CD4-positive, alpha-beta memory T cell (primary cell): ENCODE measurements around the gene CDKN1C. TPM values are rescaled to one million over a fixed set of nuclear protein-coding genes. Genes with fewer than 3 reads are reported as not detected.
A peak's percentile ranks its signal among the peaks of the same experiment; 100 is the strongest.

Source experiments
- CTCF ChIA-PET: fragments of 350-600 bp; sonication (Branson Sonifier 250); formaldehyde crosslinking; loops from one replicate; lab custom pipeline; 2021; ENCODE audit warnings: inconsistent platforms; ENCODE audit not compliant: partially characterized antibody; lab: Charles Lee
- POLR2A ChIA-PET: fragments of 350-600 bp; sonication (Branson Sonifier 250); formaldehyde crosslinking; loops from one replicate; lab custom pipeline; 2021; ENCODE audit not compliant: partially characterized antibody; lab: Charles Lee
- DNase-seq, 5 donors: peaks; one replicate each; pipeline versions ENCODE4 v3.0.0 to v3.0.0-alpha.2; 2020 to 2022; ENCODE audit warnings: mixed read lengths in 1 of 5
- H3K27ac ChIP-seq: one replicate; pipeline ENCODE4 v1.7.0; 2013; ENCODE audit warnings: low read depth, low read length
- H3K27me3 ChIP-seq: 2 replicates; pipeline ENCODE4 v1.7.0; 2013; ENCODE audit warnings: mild to moderate bottlenecking, low read length, moderate library complexity; ENCODE audit not compliant: insufficient read depth
- H3K36me3 ChIP-seq: 2 replicates; pipeline ENCODE4 v1.7.0; 2013; ENCODE audit warnings: mild to moderate bottlenecking, low read length, moderate library complexity; ENCODE audit not compliant: insufficient read depth
- H3K4me1 ChIP-seq: 2 replicates; pipeline ENCODE4 v1.7.0; 2013; ENCODE audit warnings: mild to moderate bottlenecking, low read length, moderate library complexity; ENCODE audit not compliant: insufficient read depth
- H3K4me3 ChIP-seq, 2 donors: one replicate each; pipeline ENCODE4 v1.7.0; 2013; ENCODE audit warnings: low read length in 2 of 2, mild to moderate bottlenecking in 1 of 2
- H3K9me3 ChIP-seq, 2 donors: one replicate each; pipeline ENCODE4 v1.7.0; 2013; ENCODE audit warnings: low read length in 2 of 2, control low read depth in 1 of 2; ENCODE audit not compliant: control insufficient read depth in 1 of 2
- H3K27ac Mint-ChIP-seq, 7 donors: one replicate each; pipeline ENCODE4 v1.8.0; 2020 to 2021; ENCODE audit warnings: mixed read lengths in 7 of 7, mild to moderate bottlenecking in 6 of 7, inconsistent platforms in 3 of 7, moderate library complexity in 3 of 7
- H3K27me3 Mint-ChIP-seq, 2 donors: one replicate each; pipeline ENCODE4 v1.8.0; 2020 to 2021; ENCODE audit warnings: mixed read lengths in 2 of 2
- H3K36me3 Mint-ChIP-seq, 2 donors: one replicate each; pipeline ENCODE4 v1.8.0; 2020 to 2021; ENCODE audit warnings: mixed read lengths in 2 of 2, inconsistent platforms in 1 of 2, mild to moderate bottlenecking in 1 of 2
- H3K4me1 Mint-ChIP-seq, 4 donors: one replicate each; pipeline ENCODE4 v1.8.0; 2020 to 2021; ENCODE audit warnings: mixed read lengths in 4 of 4, mild to moderate bottlenecking in 1 of 4
- H3K4me3 Mint-ChIP-seq, 8 donors: one replicate each; pipeline ENCODE4 v1.8.0; 2020 to 2021; ENCODE audit warnings: mixed read lengths in 8 of 8, mild to moderate bottlenecking in 7 of 8, moderate library complexity in 6 of 8, inconsistent platforms in 3 of 8
- H3K9me3 Mint-ChIP-seq, 8 donors: one replicate each; pipeline ENCODE4 v1.8.0; 2020 to 2021; ENCODE audit warnings: mixed read lengths in 8 of 8, mild to moderate bottlenecking in 5 of 8, inconsistent platforms in 3 of 8, moderate library complexity in 1 of 8
- intact Hi-C: fragments of 100-400 bp; cut with micrococcal nuclease; formaldehyde crosslinking; loops from one replicate; pipeline ENCODE4 v1.15.1; 2023
- polyA plus RNA-seq, 2 donors: library from polyadenylated mRNA; unstranded; fragments of 300-500 nt; fragmentation: Illumina TruSeq; gene quantifications; one replicate each; pipeline ENCODE4 v1.2.3, GENCODE V29; 2021
- total RNA-seq, 2 experiments: library from RNA; stranded (reverse); gene quantifications; one replicate each; pipeline ENCODE4 v1.2.3, GENCODE V29; 2021

CDKN1C gene
- total and polyA plus RNA-seq, 4 experiments from 2014 or later, result 0.10 to 6.1 (median 2.8) TPM

GRCh38 chr11:2892215-2892966 is 6.8 kb upstream of the CDKN1C start:
- POLR2A ChIA-PET, result interaction anchor here (0.5 to 3.4 kb wide), 9 partner anchors 10 to 492 kb away, joined by 3 to 32 read pairs (median 5); partner anchors contain the start of genes NAP1L4, PHLDA2 and TSSC4

GRCh38 chr11:2891326-2892214 is 6.0 kb upstream of the CDKN1C start:
- Mint-ChIP-seq H3K27ac (peak overlapping the region; percentile 61 to 89 (median 70)), H3K36me3 (no peaks in the 10 kb centered on the region), H3K4me3 (peak overlapping the region; percentile 9 to 77 (median 72)), H3K27me3 (no peaks in the 10 kb centered on the region), H3K4me1 (peaks cover 6 to 48% (median 30%) of the 10 kb centered on the region in 4 donors), H3K9me3 (no peaks in the 10 kb centered on the region)
- peak overlapping the region; percentile 36 for H3K27ac ChIP-seq
- CTCF ChIA-PET, result interaction anchor here (0.8 to 12.7 kb wide), 18 partner anchors 8 to 587 kb away, joined by 3 to 303 read pairs (median 5); partner anchors contain the start of genes KCNQ1, PHLDA2 and TRPM5
- H3K4me3 ChIP-seq, result peak overlapping the region in 1 of 2 donors; percentile 79
- no peaks in the 10 kb centered on the region for H3K9me3 ChIP-seq
- POLR2A ChIA-PET, result interaction anchor here (0.5 to 3.4 kb wide), 8 partner anchors 11 to 491 kb away, joined by 3 to 32 read pairs (median 6); partner anchors contain the start of genes PHLDA2 and TSSC4
- no peak for DNase-seq
- peaks cover 37% of the 10 kb centered on the region for H3K4me1 ChIP-seq
- intact Hi-C loops, result loop anchor here (1.0 kb wide), 4 partner anchors 39 to 359 kb away; no protein-coding TSS in a partner anchor
- no peaks in the 10 kb centered on the region for H3K36me3 ChIP-seq
- H3K27me3 ChIP-seq, result no peaks in the 10 kb centered on the region

More at GRCh38 chr11:2892215-2892966, 6.8 kb upstream of the CDKN1C start:
- H3K36me3 ChIP-seq, result no peaks in the 10 kb centered on the region
- H3K4me1 ChIP-seq, result peaks cover 35% of the 10 kb centered on the region
- Mint-ChIP-seq H3K36me3 (no peaks in the 10 kb centered on the region), H3K9me3 (no peaks in the 10 kb centered on the region), H3K27me3 (no peaks in the 10 kb centered on the region), H3K4me3 (peak overlapping the region; percentile 73 to 85 (median 78)), H3K4me1 (peaks cover 6 to 40% (median 24%) of the 10 kb centered on the region in 4 donors), H3K27ac (peak overlapping the region; percentile 82 to 93 (median 89))
- no peaks in the 10 kb centered on the region for H3K9me3 ChIP-seq
- peak overlapping the region in 1 of 2 donors; percentile 79 for H3K4me3 ChIP-seq
- intact Hi-C loops, result loop anchor here (1.0 kb wide), 4 partner anchors 38 to 360 kb away; no protein-coding TSS in a partner anchor
- peak overlapping the region; percentile 36 for H3K27ac ChIP-seq
- peak; percentile 49 to 66 (median 59) for DNase-seq
- no peaks in the 10 kb centered on the region for H3K27me3 ChIP-seq
- CTCF ChIA-PET, result interaction anchor here (0.6 to 12.7 kb wide), 29 partner anchors 9 to 588 kb away, joined by 3 to 303 read pairs (median 4); partner anchors contain the start of genes KCNQ1, PHLDA2 and TRPM5

GRCh38 chr11:2890466-2891294 is 5.1 kb upstream of the CDKN1C start:
- POLR2A ChIA-PET, result interaction anchor here (3.4 kb wide), 1 partner anchor 12 kb away, joined by 32 read pairs; a partner anchor contains a TSS
- DNase-seq, result no peak

GRCh38 chr11:2889362-2890273 is 4.0 kb upstream of the CDKN1C start:
- Histone ChIP-seq H3K27me3 (no peaks in the 10 kb centered on the region), H3K27ac (no peak overlapping the region), H3K4me1 (peaks cover 42% of the 10 kb centered on the region), H3K9me3 (no peaks in the 10 kb centered on the region), H3K4me3 (no peak overlapping the region), H3K36me3 (no peaks in the 10 kb centered on the region)
- ChIA-PET POLR2A (interaction anchor here (2.7 kb wide), 1 partner anchor 357 kb away, joined by 17 read pairs; no protein-coding TSS in a partner anchor), CTCF (interaction anchor here (0.9 to 12.7 kb wide), 13 partner anchors 9 to 458 kb away, joined by 3 to 303 read pairs (median 6); partner anchors contain the start of gene PHLDA2)
- H3K27ac Mint-ChIP-seq, result peak overlapping the region in 6 of 7 donors; percentile 15 to 89 (median 31)
- intact Hi-C loops, result loop anchor here (2.0 to 5.0 kb wide), 4 partner anchors 103 to 587 kb away; partner anchors contain the start of genes C11orf21, NAP1L4 and TSPAN32
- H3K27me3 Mint-ChIP-seq, result no peaks in the 10 kb centered on the region
- no peak overlapping the region for H3K4me3 Mint-ChIP-seq
- DNase-seq, result no peak
- H3K4me1 Mint-ChIP-seq, result peaks cover 4 to 50% (median 31%) of the 10 kb centered on the region in 4 donors
- H3K36me3 Mint-ChIP-seq, result peaks cover 0 to 1% of the 10 kb centered on the region in 2 donors
- peaks cover 0 to 1% (median 0%) of the 10 kb centered on the region in 8 donors for H3K9me3 Mint-ChIP-seq

More at GRCh38 chr11:2890466-2891294, 5.1 kb upstream of the CDKN1C start:
- Histone ChIP-seq H3K4me1 (peaks cover 42% of the 10 kb centered on the region), H3K36me3 (no peaks in the 10 kb centered on the region), H3K4me3 (no peak overlapping the region), H3K9me3 (no peaks in the 10 kb centered on the region), H3K27ac (no peak overlapping the region), H3K27me3 (no peaks in the 10 kb centered on the region)
- H3K27ac Mint-ChIP-seq, result peak overlapping the region in 2 of 7 donors; percentile 23 to 46
- no peaks in the 10 kb centered on the region for H3K36me3 Mint-ChIP-seq
- peaks cover 5 to 50% (median 31%) of the 10 kb centered on the region in 4 donors for H3K4me1 Mint-ChIP-seq
- peak overlapping the region in 2 of 8 donors; percentile 26 to 29 for H3K4me3 Mint-ChIP-seq
- intact Hi-C loops, result no loop called here
- H3K9me3 Mint-ChIP-seq, result no peaks in the 10 kb centered on the region
- H3K27me3 Mint-ChIP-seq, result no peaks in the 10 kb centered on the region
- CTCF ChIA-PET, result interaction anchor here (3.0 to 12.7 kb wide), 3 partner anchors 39 to 357 kb away, joined by 19 to 303 read pairs (median 27); partner anchors contain the start of gene PHLDA2

GRCh38 chr11:2888266-2888968 is 2.8 kb upstream of the CDKN1C start:
- Histone ChIP-seq H3K4me3 (no peak overlapping the region), H3K9me3 (no peaks in the 10 kb centered on the region), H3K4me1 (peaks cover 42% of the 10 kb centered on the region), H3K27me3 (no peaks in the 10 kb centered on the region), H3K36me3 (no peaks in the 10 kb centered on the region), H3K27ac (no peak overlapping the region)
- no peaks in the 10 kb centered on the region for H3K27me3 Mint-ChIP-seq
- peaks cover 0 to 1% (median 0%) of the 10 kb centered on the region in 8 donors for H3K9me3 Mint-ChIP-seq
- POLR2A ChIA-PET, result interaction anchor here (0.9 to 2.7 kb wide), 10 partner anchors 10 to 488 kb away, joined by 3 to 17 read pairs (median 3); partner anchors contain the start of genes PHLDA2 and TSSC4
- peak; percentile 74 to 82 (median 78) for DNase-seq
- H3K27ac Mint-ChIP-seq, result peak overlapping the region in 6 of 7 donors; percentile 60 to 89 (median 77)
- peaks cover 0 to 1% of the 10 kb centered on the region in 2 donors for H3K36me3 Mint-ChIP-seq
- CTCF ChIA-PET, result interaction anchor here (1.0 to 12.7 kb wide), 24 partner anchors 10 to 582 kb away, joined by 3 to 303 read pairs (median 5); partner anchors contain the start of genes PHLDA2 and TSSC4
- intact Hi-C loops, result loop anchor here (1.0 to 5.0 kb wide), 5 partner anchors 104 to 586 kb away; partner anchors contain the start of genes C11orf21, NAP1L4 and TSPAN32
- H3K4me3 Mint-ChIP-seq, result peak overlapping the region in 3 of 8 donors; percentile 39 to 57 (median 55)
- H3K4me1 Mint-ChIP-seq, result peaks cover 4 to 47% (median 31%) of the 10 kb centered on the region in 4 donors
